Endothelial cell of umbilical vein (primary cell): ENCODE results near the gene TMEM175. TPM values are rescaled to one million over a fixed set of nuclear protein-coding genes. Genes with fewer than 3 reads are reported as not detected.

Experiments
- BruUV-seq: library from RNA; stranded (reverse); fragments of 400-500 nt; replicated peaks from 2 replicates; lab custom pipeline; 2021; lab: Mats Ljungman, UMichigan
- CTCF ChIA-PET: fragments of 300-600, 350-600 bp; sonication (Branson Sonifier 250); formaldehyde crosslinking; loops from one replicate; lab custom pipeline; 2021; ENCODE audit warnings: antibody characterized with exemption, inconsistent platforms; lab: Charles Lee
- POLR2A ChIA-PET: fragments of 300-600, 350-600 bp; sonication (Branson Sonifier 250); formaldehyde crosslinking; loops from one replicate; lab custom pipeline; 2021; ENCODE audit warnings: antibody characterized with exemption, inconsistent platforms; lab: Charles Lee
- DNase-seq: peaks from one replicate; pipeline ENCODE4 v3.0.0-alpha.2; 2011; ENCODE audit warnings: low read depth, low spot score
- FAIRE-seq: peaks from 2 replicates; lab custom pipeline; 2011; peaks lifted over from hg19 to GRCh38; lab: Jason Lieb, UNC
- H2AFZ ChIP-seq: 2 replicates; pipeline ENCODE4 v1.6.0; 2012; ENCODE audit warnings: low read depth, low read length, control low read depth, inconsistent platforms
- H3K27ac ChIP-seq: 2 replicates; pipeline ENCODE4 v1.5.1; 2011; ENCODE audit warnings: low read depth, mild to moderate bottlenecking, control low read depth, low read length, moderate library complexity; ENCODE audit not compliant: insufficient read depth
- H3K27me3 ChIP-seq, 2 experiments: 2 replicates each; pipeline versions ENCODE4 v1.6.0 to v1.6.1; 2011; ENCODE audit warnings: low read length in 2 of 2, mixed read lengths in 1 of 2; ENCODE audit not compliant: control insufficient read depth in 2 of 2, insufficient read depth in 2 of 2
- H3K36me3 ChIP-seq, 2 experiments: 2 replicates in 1 of 2; 3 replicates in 1 of 2; pipeline ENCODE4 v1.5.1; 2011; ENCODE audit warnings: low read length in 2 of 2, mild to moderate bottlenecking in 1 of 2, moderate library complexity in 1 of 2; ENCODE audit not compliant: control insufficient read depth in 2 of 2, insufficient read depth in 2 of 2; ENCODE audit errors: extremely low read depth in 1 of 2
- H3K4me1 ChIP-seq: 3 replicates; pipeline ENCODE4 v1.5.1; 2011; ENCODE audit warnings: mild to moderate bottlenecking, low read length; ENCODE audit not compliant: control insufficient read depth, insufficient read depth; ENCODE audit errors: extremely low read depth
- H3K4me2 ChIP-seq: 2 replicates; pipeline ENCODE4 v1.6.1; 2011; ENCODE audit warnings: low read length, control low read depth, mixed read lengths; ENCODE audit not compliant: insufficient read depth
- H3K4me3 ChIP-seq, 3 experiments: fragments of 200-600 bp in 1 of 3; sonication (generic), shearing (Covaris generic) in 1 of 3; replicated peaks in 1 of 3; 2 replicates each; pipeline ENCODE4 v1.5.1; 2011 to 2016; ENCODE audit warnings: control low read depth in 3 of 3, low read length in 3 of 3, mild to moderate bottlenecking in 2 of 3, inconsistent platforms in 1 of 3, low read depth in 1 of 3, moderate library complexity in 1 of 3; ENCODE audit not compliant: insufficient read depth in 1 of 3
- H3K79me2 ChIP-seq: 2 replicates; pipeline ENCODE4 v1.6.0; 2012; ENCODE audit warnings: low read length, inconsistent platforms; ENCODE audit not compliant: control insufficient read depth, insufficient read depth
- H3K9ac ChIP-seq: replicated peaks from 2 replicates; pipeline ENCODE3; 2011; ENCODE audit warnings: low read length, control low read depth; ENCODE audit not compliant: insufficient read depth; ENCODE audit errors: extremely low read depth
- H3K9me1 ChIP-seq: replicated peaks from 3 replicates; pipeline ENCODE4 v1.6.0; 2011; ENCODE audit warnings: mild to moderate bottlenecking, low read length; ENCODE audit not compliant: control insufficient read depth, insufficient read depth; ENCODE audit errors: extremely low read depth
- H3K9me3 ChIP-seq: replicated peaks from 2 replicates; pipeline ENCODE4 v1.5.1; 2012; ENCODE audit warnings: low read length, inconsistent platforms; ENCODE audit not compliant: control insufficient read depth, insufficient read depth
- H4K20me1 ChIP-seq: replicated peaks from 2 replicates; pipeline ENCODE3; 2011; ENCODE audit warnings: mild to moderate bottlenecking, low read length; ENCODE audit not compliant: control insufficient read depth, insufficient read depth; ENCODE audit errors: extremely low read depth
- EZH2 ChIP-seq: IDR thresholded peaks from 2 replicates; pipeline ENCODE4 v1.6.1; 2012; ENCODE audit warnings: borderline replicate concordance, low read depth, mild to moderate bottlenecking, moderate library complexity, low read length, inconsistent platforms; ENCODE audit not compliant: severe bottlenecking
- FOS ChIP-seq: IDR thresholded peaks from 2 replicates; pipeline ENCODE4 v1.6.1; 2011; ENCODE audit warnings: mild to moderate bottlenecking, low read length, moderate library complexity, borderline replicate concordance; ENCODE audit not compliant: insufficient read depth
- JUN ChIP-seq: IDR thresholded peaks from 2 replicates; pipeline ENCODE4 v1.6.1; 2011; ENCODE audit warnings: borderline replicate concordance, low read depth; ENCODE audit not compliant: insufficient read length, insufficient read depth
- POLR2A ChIP-seq: IDR thresholded peaks from 2 replicates; pipeline ENCODE4 v1.6.1; 2012; ENCODE audit warnings: low read depth, mild to moderate bottlenecking, control low read depth, low read length
- POLR2AphosphoS5 ChIP-seq: IDR thresholded peaks from 2 replicates; pipeline ENCODE4 v1.6.1; 2012; ENCODE audit warnings: low read depth, mild to moderate bottlenecking, control low read depth, low read length, moderate library complexity; ENCODE audit not compliant: insufficient read depth
- dilution Hi-C: fragments of 300-500 bp; cut with MboI; formaldehyde crosslinking; loops from one replicate; pipeline ENCODE4 v1.15.0; 2019; ENCODE audit warnings: low sequenced_read_pairs; ENCODE audit not compliant: extremely low pct_ligation_motif_present
- intact Hi-C: fragments of 100-400 bp; cut with micrococcal nuclease; formaldehyde crosslinking; loops from one replicate; pipeline ENCODE4 v1.10.0; 2022
- polyA plus RNA-seq, 4 experiments: library from polyadenylated mRNA; depleted of rRNA in 3 of 4; stranded (reverse) in 3 of 4; unstranded in 1 of 4; fragments of >200 nt; gene quantifications; 2 replicates each; pipeline versions ENCODE4 v1.2.1 to v1.2.3, GENCODE V29; 2011 to 2012; ENCODE audit warnings: missing spikeins in 1 of 4
- total RNA-seq: library from RNA; stranded (reverse); gene quantifications from 2 replicates; pipeline ENCODE4 v1.2.3, GENCODE V29; 2021
- TF ChIP-seq, protein P1 (sequence below), 2 donors: IDR thresholded peaks; 1 replicate in 1 of 2; 2 replicates in 1 of 2; pipeline ENCODE4 v1.5.1; 2011; ENCODE audit warnings: low read length in 2 of 2, mild to moderate bottlenecking in 2 of 2, moderate library complexity in 2 of 2, control low read depth in 1 of 2, inconsistent platforms in 1 of 2, low read depth in 1 of 2; ENCODE audit not compliant: insufficient read depth in 1 of 2; ENCODE audit errors: extremely low read depth in 1 of 2

TMEM175 gene
- total and polyA plus RNA-seq, 2 donors (not counting 3 experiments of a cell fraction or from before 2014, with no cell fraction given): 21.9 to 80.1 TPM

DNA sequence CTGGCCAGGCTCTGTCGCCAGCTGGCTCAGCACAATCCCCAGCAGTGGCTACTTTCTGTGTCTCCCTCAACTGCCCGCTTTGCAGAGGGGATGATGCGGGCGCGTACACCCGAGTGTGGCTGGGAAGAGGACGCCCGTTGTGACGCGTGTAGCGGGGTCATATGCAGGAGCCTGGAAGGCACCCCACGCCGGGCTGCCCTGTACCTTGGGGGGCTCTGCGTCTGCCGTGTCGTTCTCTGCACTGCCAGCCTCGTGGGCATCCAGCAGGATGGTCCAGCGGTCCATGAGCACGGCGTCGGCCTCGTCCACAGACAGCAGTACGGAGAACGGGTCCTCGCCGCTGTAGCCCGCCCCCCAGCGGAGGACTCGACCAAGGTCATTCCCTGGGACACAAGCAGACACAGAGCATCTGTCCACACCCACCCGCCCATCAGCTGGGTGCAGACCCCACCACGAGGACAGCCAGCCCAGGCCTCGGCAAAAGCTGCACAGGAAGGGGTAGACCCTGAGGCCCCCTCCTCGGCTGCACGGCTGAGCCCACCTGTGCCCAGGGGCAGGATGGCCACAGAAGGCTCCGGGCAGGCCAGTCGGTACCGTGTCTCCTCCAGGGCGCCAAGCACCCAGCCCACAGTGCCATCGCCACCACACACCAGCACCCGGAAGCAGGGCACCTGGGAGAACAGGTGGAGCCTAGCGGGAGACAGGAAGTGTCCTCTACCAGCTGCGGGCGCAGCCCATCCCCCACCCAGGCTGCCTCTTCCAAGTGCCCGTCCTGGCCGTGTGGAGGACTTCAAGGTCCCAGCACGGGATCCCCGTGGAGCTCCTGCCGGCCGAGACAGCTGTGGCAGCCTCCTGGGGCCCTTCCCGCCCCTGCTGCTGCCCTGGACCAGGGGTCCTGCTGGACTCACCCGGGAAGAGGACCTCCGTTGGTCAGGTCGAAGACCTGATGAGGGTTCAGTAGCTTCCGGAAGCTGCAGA lies 30.3 kb downstream of the TMEM175 start:
- no peak for TF ChIP-seq POLR2AphosphoS5
- TF ChIP-seq EZH2: no peak
- TF ChIP-seq POLR2A: no peak
- TF ChIP-seq JUN: no peak
- no peak for TF ChIP-seq FOS
- TF ChIP-seq, protein P1, sequence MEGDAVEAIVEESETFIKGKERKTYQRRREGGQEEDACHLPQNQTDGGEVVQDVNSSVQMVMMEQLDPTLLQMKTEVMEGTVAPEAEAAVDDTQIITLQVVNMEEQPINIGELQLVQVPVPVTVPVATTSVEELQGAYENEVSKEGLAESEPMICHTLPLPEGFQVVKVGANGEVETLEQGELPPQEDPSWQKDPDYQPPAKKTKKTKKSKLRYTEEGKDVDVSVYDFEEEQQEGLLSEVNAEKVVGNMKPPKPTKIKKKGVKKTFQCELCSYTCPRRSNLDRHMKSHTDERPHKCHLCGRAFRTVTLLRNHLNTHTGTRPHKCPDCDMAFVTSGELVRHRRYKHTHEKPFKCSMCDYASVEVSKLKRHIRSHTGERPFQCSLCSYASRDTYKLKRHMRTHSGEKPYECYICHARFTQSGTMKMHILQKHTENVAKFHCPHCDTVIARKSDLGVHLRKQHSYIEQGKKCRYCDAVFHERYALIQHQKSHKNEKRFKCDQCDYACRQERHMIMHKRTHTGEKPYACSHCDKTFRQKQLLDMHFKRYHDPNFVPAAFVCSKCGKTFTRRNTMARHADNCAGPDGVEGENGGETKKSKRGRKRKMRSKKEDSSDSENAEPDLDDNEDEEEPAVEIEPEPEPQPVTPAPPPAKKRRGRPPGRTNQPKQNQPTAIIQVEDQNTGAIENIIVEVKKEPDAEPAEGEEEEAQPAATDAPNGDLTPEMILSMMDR (IDR thresholded peaks at IDR 0.05; ENCODE audit: extremely low read depth in 1 of 2, insufficient read depth in 1 of 2, low read depth in 1 of 2, low read length in 2 of 2): no peak
- Histone ChIP-seq H3K9me1 (no peaks in the 10 kb centered on the region), H3K4me1 (no peaks in the 10 kb centered on the region), H3K9ac (no peak overlapping the region), H3K79me2 (no peaks in the 10 kb centered on the region), H3K27me3 (no peaks in the 10 kb centered on the region), H3K36me3 (peaks cover 0 to 32% of the 10 kb centered on the region in 2 experiments), H3K4me2 (no peak overlapping the region), H2AFZ (no peak overlapping the region), H3K9me3 (no peaks in the 10 kb centered on the region), H3K27ac (no peak overlapping the region), H3K4me3 (no peak overlapping the region), H4K20me1 (no peaks in the 10 kb centered on the region)
- no TSS peak for BruUV-seq
- FAIRE-seq (no peak), DNase-seq (no peak)
- dilution Hi-C loops (no loop called here), intact Hi-C loops (no loop called here)
- CTCF ChIA-PET: no interaction called here
- POLR2A ChIA-PET: no interaction called here
